Stimulated activated naive B cell treated with anti-CD40 and anti-IgM and Interleukin-4, amounts not matched to agents 10 μg/mL and 1 μg/mL and 100 μg/mL, for 72 hours (primary cell): ENCODE results near the gene ISM2.
A peak's percentile ranks its signal among the peaks of the same experiment; 100 is the strongest.

ENCODE experiments used
- ATAC-seq, 2 donors: fragments of 150-1000 bp; cut with Tn5 transposase; replicated peaks; 2 replicates each; pipeline ENCODE4 v1.10.0; 2021; ENCODE audit warnings: moderate library complexity in 1 of 2
- DNase-seq: peaks from one replicate; pipeline ENCODE4 v3.0.0; 2021
- H3K27ac Mint-ChIP-seq: one replicate; pipeline ENCODE4 v1.8.0; 2022; ENCODE audit warnings: mild to moderate bottlenecking, mixed read lengths
- H3K27me3 Mint-ChIP-seq, 2 donors: one replicate each; pipeline ENCODE4 v1.8.0; 2022; ENCODE audit warnings: mixed read lengths in 2 of 2
- H3K36me3 Mint-ChIP-seq, 2 donors: one replicate each; pipeline ENCODE4 v1.8.0; 2022; ENCODE audit warnings: mixed read lengths in 2 of 2, mild to moderate bottlenecking in 1 of 2
- H3K4me1 Mint-ChIP-seq, 2 donors: one replicate each; pipeline ENCODE4 v1.8.0; 2022; ENCODE audit warnings: mixed read lengths in 2 of 2, mild to moderate bottlenecking in 1 of 2
- H3K4me3 Mint-ChIP-seq, 2 donors: one replicate each; pipeline ENCODE4 v1.8.0; 2022; ENCODE audit warnings: mild to moderate bottlenecking in 2 of 2, mixed read lengths in 2 of 2, moderate library complexity in 1 of 2
- H3K9me3 Mint-ChIP-seq, 2 donors: one replicate each; pipeline ENCODE4 v1.8.0; 2022; ENCODE audit warnings: mixed read lengths in 2 of 2, mild to moderate bottlenecking in 1 of 2

ISM2 gene

GRCh38 chr14:77491056-77491455 lies 7.6 kb downstream of the ISM2 start:
- no peak overlapping the region for H3K27ac Mint-ChIP-seq
- H3K4me1 Mint-ChIP-seq = no peaks in the 10 kb centered on the region
- H3K9me3 Mint-ChIP-seq = no peaks in the 10 kb centered on the region
- DNase-seq (no peak), ATAC-seq (no peak)
- H3K36me3 Mint-ChIP-seq = no peaks in the 10 kb centered on the region
- peaks cover 5 to 10% of the 10 kb centered on the region in 2 donors for H3K27me3 Mint-ChIP-seq
- no peak overlapping the region for H3K4me3 Mint-ChIP-seq

GRCh38 chr14:77490347-77490986 lies 8.1 kb downstream of the ISM2 start:
- Mint-ChIP-seq H3K36me3 (no peaks in the 10 kb centered on the region), H3K27ac (no peak overlapping the region), H3K9me3 (no peaks in the 10 kb centered on the region), H3K4me3 (no peak overlapping the region), H3K27me3 (peaks cover 0 to 4% of the 10 kb centered on the region in 2 donors), H3K4me1 (no peaks in the 10 kb centered on the region)
- ATAC-seq (no peak), DNase-seq (no peak)

- H3K27ac Mint-ChIP-seq = no peak overlapping the region
- no peaks in the 10 kb centered on the region for H3K27me3 Mint-ChIP-seq
- no peaks in the 10 kb centered on the region for H3K9me3 Mint-ChIP-seq
- ATAC-seq (no peak), DNase-seq (no peak)
- H3K4me1 Mint-ChIP-seq = no peaks in the 10 kb centered on the region
- no peak overlapping the region for H3K4me3 Mint-ChIP-seq
- H3K36me3 Mint-ChIP-seq = no peaks in the 10 kb centered on the region
Observed at GRCh38 chr14:77489041-77489440, 9.6 kb downstream of the ISM2 start.

DNA sequence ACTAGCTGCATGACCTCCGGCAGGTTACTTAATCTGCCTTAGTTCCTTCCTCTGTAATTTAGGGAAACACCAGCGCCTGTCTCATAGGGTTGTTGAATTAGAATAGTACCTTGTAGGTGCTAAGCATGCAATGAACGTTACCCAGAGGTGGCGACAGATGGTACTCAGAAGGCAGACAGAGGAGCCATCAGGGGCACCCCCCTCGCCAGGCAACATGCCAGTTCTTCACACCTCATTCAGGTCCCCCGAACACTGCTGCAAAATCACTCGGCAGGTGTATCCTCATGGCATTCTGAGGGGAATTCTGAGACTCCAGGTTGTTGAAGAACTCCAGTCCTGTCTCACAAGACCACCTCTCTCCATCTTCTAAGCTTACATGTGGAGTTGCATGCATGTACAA lies 10.1 kb downstream of the ISM2 start:
- Mint-ChIP-seq H3K27ac (no peak overlapping the region), H3K27me3 (no peaks in the 10 kb centered on the region), H3K4me3 (no peak overlapping the region), H3K9me3 (no peaks in the 10 kb centered on the region), H3K4me1 (no peaks in the 10 kb centered on the region), H3K36me3 (no peaks in the 10 kb centered on the region)
- DNase-seq = no peak
- ATAC-seq = no peak

DNA sequence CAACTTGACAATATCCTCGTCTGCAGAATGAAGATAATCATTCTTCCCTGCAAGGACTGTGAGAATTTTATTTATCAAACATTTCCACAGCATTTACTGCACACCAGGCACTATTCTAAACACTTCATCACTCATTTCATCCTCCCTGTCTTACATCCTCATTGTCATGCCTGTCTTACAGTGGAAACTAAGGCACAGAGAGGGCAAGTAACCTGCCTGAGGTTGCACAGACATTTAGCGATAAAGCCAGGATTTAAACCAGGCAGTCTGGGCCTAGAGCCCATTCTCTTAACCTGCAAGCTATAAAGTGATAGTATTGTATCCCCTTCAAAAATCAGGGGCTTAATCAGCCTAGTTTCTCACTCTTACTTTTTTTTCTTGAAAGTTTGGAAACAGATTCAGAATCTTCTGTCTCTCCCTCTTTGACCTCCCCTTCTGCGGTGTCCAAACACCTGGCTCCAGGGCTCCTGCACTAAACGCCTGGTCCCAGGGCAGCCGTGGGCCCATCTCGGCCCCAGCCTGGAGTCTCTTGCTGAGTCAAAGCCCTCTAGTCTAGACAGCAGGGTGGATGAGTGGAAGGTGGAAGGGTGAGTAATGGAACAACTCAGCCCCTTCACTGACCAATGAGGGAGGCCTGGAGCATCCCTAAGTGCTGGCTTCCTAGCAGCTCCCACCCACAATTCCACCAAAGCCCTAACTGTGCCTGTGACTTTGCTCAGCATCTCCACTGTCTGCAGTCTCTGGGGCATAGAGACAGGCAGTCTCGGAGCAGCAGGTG lies 12.5 kb downstream of the ISM2 start:
- H3K4me1 Mint-ChIP-seq = no peaks in the 10 kb centered on the region
- no peaks in the 10 kb centered on the region for H3K9me3 Mint-ChIP-seq
- DNase-seq (no peak), ATAC-seq (no peak)
- no peak overlapping the region for H3K4me3 Mint-ChIP-seq
- H3K27ac Mint-ChIP-seq = no peak overlapping the region
- H3K36me3 Mint-ChIP-seq = no peaks in the 10 kb centered on the region
- H3K27me3 Mint-ChIP-seq = no peaks in the 10 kb centered on the region

DNA sequence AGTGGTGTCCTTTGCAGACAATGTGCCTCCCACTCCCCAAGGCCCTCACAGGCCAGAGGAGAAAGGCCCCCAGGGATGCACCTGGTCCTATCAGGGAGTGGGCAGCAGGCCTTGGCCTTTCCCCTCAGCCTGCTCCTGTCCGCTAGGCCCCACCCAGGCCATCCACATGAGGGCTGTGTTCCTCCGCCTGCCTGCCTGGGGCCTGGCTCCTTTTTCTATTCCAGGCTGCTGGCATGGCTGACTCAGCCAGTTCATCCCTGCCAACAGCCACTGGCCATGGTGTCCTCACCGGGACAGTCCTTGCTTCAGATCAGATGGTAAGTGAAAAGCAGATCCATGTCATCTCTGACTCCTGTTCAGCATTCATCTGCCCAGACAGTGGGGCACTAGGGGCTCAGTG lies 13.4 kb downstream of the ISM2 start:
- no peaks in the 10 kb centered on the region for H3K27me3 Mint-ChIP-seq
- no peak for ATAC-seq
- no peak for DNase-seq
- no peak overlapping the region for H3K4me3 Mint-ChIP-seq
- H3K4me1 Mint-ChIP-seq = no peaks in the 10 kb centered on the region
- H3K9me3 Mint-ChIP-seq = no peaks in the 10 kb centered on the region
- no peak overlapping the region for H3K27ac Mint-ChIP-seq
- H3K36me3 Mint-ChIP-seq = no peaks in the 10 kb centered on the region

DNA sequence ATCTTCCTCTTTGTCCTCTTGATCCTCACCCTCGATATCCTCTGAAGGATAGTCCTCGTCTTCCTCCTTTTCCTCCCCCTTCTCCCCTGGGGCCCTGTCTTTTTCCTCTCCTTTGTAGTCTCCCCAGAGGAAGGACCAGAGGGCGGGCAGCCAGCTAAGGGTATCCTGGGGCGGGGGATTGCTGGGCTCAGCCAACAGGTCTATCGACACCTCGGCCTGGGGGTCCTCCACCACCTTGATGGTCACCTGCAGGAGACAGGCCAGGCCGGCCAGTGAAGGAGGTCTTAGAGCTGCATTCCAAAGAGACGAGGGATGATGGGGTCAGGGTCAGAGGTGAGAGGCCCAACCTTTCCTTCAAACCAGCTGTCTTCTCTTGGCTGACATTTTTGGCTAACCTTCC lies 16.2 kb downstream of the ISM2 start:
- no peaks in the 10 kb centered on the region for H3K9me3 Mint-ChIP-seq
- H3K4me1 Mint-ChIP-seq = peaks cover 6 to 11% of the 10 kb centered on the region in 2 donors
- H3K36me3 Mint-ChIP-seq = no peaks in the 10 kb centered on the region
- no peak for DNase-seq
- H3K27ac Mint-ChIP-seq = no peak overlapping the region
- no peaks in the 10 kb centered on the region for H3K27me3 Mint-ChIP-seq
- no peak overlapping the region for H3K4me3 Mint-ChIP-seq
- ATAC-seq = no peak

GRCh38 chr14:77478796-77479195 lies 19.8 kb downstream of the ISM2 start:
- H3K4me3 Mint-ChIP-seq = no peak overlapping the region
- no peaks in the 10 kb centered on the region for H3K9me3 Mint-ChIP-seq
- no peaks in the 10 kb centered on the region for H3K36me3 Mint-ChIP-seq
- H3K27me3 Mint-ChIP-seq = no peaks in the 10 kb centered on the region
- peak; percentile 97 to 99 for ATAC-seq
- DNase-seq = peak; percentile 16
- H3K4me1 Mint-ChIP-seq = peaks cover 6 to 11% of the 10 kb centered on the region in 2 donors
- H3K27ac Mint-ChIP-seq = no peak overlapping the region

DNA sequence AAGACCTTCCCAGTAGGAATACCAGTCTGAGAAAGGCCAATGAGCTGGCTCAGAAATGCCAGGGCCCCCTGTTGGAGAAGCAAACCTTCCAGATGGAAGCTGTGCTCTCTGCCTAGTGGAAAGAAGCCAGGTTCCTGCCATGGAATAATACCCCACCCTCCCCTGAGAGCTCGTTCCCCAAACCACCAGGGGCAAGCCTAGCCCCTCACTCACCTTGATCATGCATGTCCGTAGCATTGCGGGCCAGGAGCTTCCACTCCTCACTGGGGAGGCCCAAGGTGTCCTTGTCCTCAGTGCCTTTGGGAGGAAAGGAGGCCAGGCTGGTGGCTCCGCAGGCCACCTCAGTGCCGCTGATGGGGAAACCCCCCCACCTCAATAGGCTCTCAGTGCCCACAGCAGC lies 20.6 kb downstream of the ISM2 start:
- Mint-ChIP-seq H3K36me3 (no peaks in the 10 kb centered on the region), H3K27me3 (no peaks in the 10 kb centered on the region), H3K4me1 (peaks cover 6 to 11% of the 10 kb centered on the region in 2 donors), H3K27ac (no peak overlapping the region), H3K4me3 (no peak overlapping the region), H3K9me3 (no peaks in the 10 kb centered on the region)
- DNase-seq = no peak
- no peak for ATAC-seq

- Mint-ChIP-seq H3K27me3 (no peaks in the 10 kb centered on the region), H3K4me1 (peaks cover 6 to 11% of the 10 kb centered on the region in 2 donors), H3K27ac (no peak overlapping the region), H3K9me3 (no peaks in the 10 kb centered on the region), H3K4me3 (no peak overlapping the region), H3K36me3 (no peaks in the 10 kb centered on the region)
- DNase-seq (no peak), ATAC-seq (no peak)
Observed at GRCh38 chr14:77475432-77476115, 23.0 kb downstream of the ISM2 start.

- ATAC-seq (no peak), DNase-seq (no peak)
- H3K9me3 Mint-ChIP-seq = no peaks in the 10 kb centered on the region
- no peak overlapping the region for H3K4me3 Mint-ChIP-seq
- no peaks in the 10 kb centered on the region for H3K36me3 Mint-ChIP-seq
- no peaks in the 10 kb centered on the region for H3K27me3 Mint-ChIP-seq
- peaks cover 6 to 11% of the 10 kb centered on the region in 2 donors for H3K4me1 Mint-ChIP-seq
- no peak overlapping the region for H3K27ac Mint-ChIP-seq
Observed at GRCh38 chr14:77474479-77475177, 24.0 kb downstream of the ISM2 start.

DNA sequence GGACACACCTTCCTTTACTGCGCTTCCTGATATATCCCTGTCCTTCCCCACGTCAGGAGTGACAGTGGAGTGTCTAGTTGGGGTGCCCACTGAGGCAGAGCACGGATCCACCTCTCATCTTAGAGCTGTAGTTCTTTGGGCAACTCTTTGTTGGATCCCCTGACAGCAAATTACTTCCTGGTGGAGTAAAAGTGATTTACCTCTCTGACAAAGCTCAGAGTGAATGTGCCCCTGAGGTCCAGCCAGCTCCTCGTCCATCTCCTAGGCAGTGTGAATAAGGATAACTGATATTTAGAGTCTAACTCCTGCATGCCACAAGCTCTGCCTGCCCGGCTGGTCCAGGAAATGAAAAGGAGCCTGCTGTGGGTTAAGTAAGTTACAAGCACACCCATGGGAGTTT lies 24.7 kb downstream of the ISM2 start:
- Mint-ChIP-seq H3K27me3 (no peaks in the 10 kb centered on the region), H3K4me1 (peaks cover 5 to 9% of the 10 kb centered on the region in 2 donors), H3K9me3 (no peaks in the 10 kb centered on the region), H3K4me3 (no peak overlapping the region), H3K36me3 (peaks cover 3 to 5% of the 10 kb centered on the region in 2 donors), H3K27ac (no peak overlapping the region)
- ATAC-seq (no peak), DNase-seq (no peak)

DNA sequence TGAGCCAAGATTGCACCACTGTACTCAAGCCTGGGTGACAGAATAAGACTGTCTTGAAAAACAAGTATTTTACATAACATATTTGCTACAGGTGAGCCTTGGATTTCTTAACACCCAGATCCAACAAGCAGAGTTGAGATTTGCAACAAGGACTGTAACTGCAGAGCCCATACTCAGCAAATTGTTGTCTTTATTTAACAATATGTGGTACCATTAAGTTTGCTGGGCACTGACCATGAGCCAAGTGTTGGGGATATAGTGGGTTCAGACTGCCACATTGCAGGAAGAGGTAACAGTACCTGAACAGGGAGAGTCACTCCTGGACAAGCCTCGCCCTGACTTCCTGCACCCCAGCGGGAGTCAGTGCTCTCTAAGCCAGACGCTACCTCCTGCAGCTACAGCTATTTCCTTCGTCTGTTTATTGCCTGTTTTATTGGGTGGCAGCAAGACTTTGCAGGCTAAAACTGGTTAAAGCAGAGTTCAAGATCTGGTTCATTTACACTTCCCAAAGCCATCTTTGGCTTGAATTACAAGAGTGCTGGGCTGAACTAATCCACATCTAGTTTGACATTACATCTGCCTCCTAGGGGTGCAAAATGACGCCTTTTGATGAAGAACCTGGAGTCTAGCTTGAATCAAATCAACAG lies 28.3 kb downstream of the ISM2 start:
- ATAC-seq = no peak

GRCh38 chr14:77469539-77469938 lies 29.1 kb downstream of the ISM2 start:
- Mint-ChIP-seq H3K36me3 (peaks cover 22 to 31% of the 10 kb centered on the region in 2 donors), H3K9me3 (no peaks in the 10 kb centered on the region), H3K27me3 (no peaks in the 10 kb centered on the region), H3K27ac (no peak overlapping the region), H3K4me1 (no peaks in the 10 kb centered on the region), H3K4me3 (no peak overlapping the region)
- ATAC-seq = no peak
- DNase-seq = no peak

More for the DNA sequence above, 28.3 kb downstream of the ISM2 start:
- DNase-seq = no peak
- Mint-ChIP-seq H3K4me1 (no peaks in the 10 kb centered on the region), H3K4me3 (no peak overlapping the region), H3K27me3 (no peaks in the 10 kb centered on the region), H3K27ac (peak overlapping the region; percentile 11), H3K36me3 (peaks cover 17 to 23% of the 10 kb centered on the region in 2 donors), H3K9me3 (no peaks in the 10 kb centered on the region)
